Dedifferentiated amniotic fluid mesenchymal stem cell (primary cell): ENCODE results near the gene AARS2.

Source experiments
- DNase-seq: peaks from one replicate; pipeline ENCODE4 v3.0.0-alpha.2; 2016; ENCODE audit errors: extremely low spot score

The AARS2 gene

GRCh38 chr6:44301106-44301505 lies 12.0 kb downstream of the AARS2 start:
- no peak for DNase-seq

- DNase-seq: no peak
Observed at GRCh38 chr6:44300292-44300823, 12.8 kb downstream of the AARS2 start.

GRCh38 chr6:44298864-44299263 lies 14.3 kb downstream of the AARS2 start:
- no peak for DNase-seq

- DNase-seq: no peak
Observed at GRCh38 chr6:44298055-44298803, 14.9 kb downstream of the AARS2 start.

- no peak for DNase-seq
Observed at GRCh38 chr6:44297063-44298038, 15.8 kb downstream of the AARS2 start.

GRCh38 chr6:44294832-44295791 lies 18.0 kb downstream of the AARS2 start:
- DNase-seq: no peak

GRCh38 chr6:44292661-44293365 lies 20.3 kb downstream of the AARS2 start:
- no peak for DNase-seq

GRCh38 chr6:44291841-44292240 lies 21.3 kb downstream of the AARS2 start:
- DNase-seq: no peak

GRCh38 chr6:44289726-44290260 lies 23.4 kb downstream of the AARS2 start:
- no peak for DNase-seq

GRCh38 chr6:44286747-44287146 lies 26.4 kb downstream of the AARS2 start:
- no peak for DNase-seq

- DNase-seq: no peak
Observed at GRCh38 chr6:44286285-44286565, 26.9 kb downstream of the AARS2 start.

- no peak for DNase-seq
Observed at GRCh38 chr6:44285552-44286284, 27.4 kb downstream of the AARS2 start.

- DNase-seq: no peak
Observed at GRCh38 chr6:44284867-44285266, 28.3 kb downstream of the AARS2 start.

GRCh38 chr6:44284121-44284520 lies 29.0 kb downstream of the AARS2 start:
- DNase-seq: no peak

- DNase-seq: no peak
Observed at GRCh38 chr6:44278774-44279697, 34.1 kb downstream of the AARS2 start.

GRCh38 chr6:44278315-44278714 lies 34.8 kb downstream of the AARS2 start:
- DNase-seq: no peak

- DNase-seq: no peak
Observed at GRCh38 chr6:44277763-44278162, 35.4 kb downstream of the AARS2 start.

- no peak for DNase-seq
Observed at GRCh38 chr6:44276667-44277640, 36.2 kb downstream of the AARS2 start.
